Upper lobe of left lung (tissue), 6 donors: ENCODE results near the gene HSDL2. TPM values are rescaled to one million over a fixed set of nuclear protein-coding genes. Genes with fewer than 3 reads are reported as not detected.
"Not testable (repeated sequence)": the region's sequence is repeated elsewhere in the genome, so short reads cannot be mapped to it uniquely, and the experiment has no call there.

Experiments
- ATAC-seq, 2 donors: fragments of 200-7000 bp; cut with Tn5 transposase; one replicate each; pipeline ENCODE4 v1.9.1; 2022; ENCODE audit warnings: mild to moderate bottlenecking in 2 of 2, moderate library complexity in 2 of 2; ENCODE audit not compliant: low FRiP score in 2 of 2
- DNase-seq, 2 donors: peaks; one replicate each; pipeline ENCODE4 v3.0.0-alpha.2; 2019 to 2020
- H3K27ac ChIP-seq, 4 donors: fragments of 200-600 bp; sonication (generic); one replicate each; pipeline ENCODE4 v1.5.1; 2016 to 2019
- H3K27me3 ChIP-seq, 4 donors: fragments of 200-600 bp; sonication (generic); one replicate each; pipeline ENCODE4 v1.5.1; 2017 to 2019
- H3K36me3 ChIP-seq, 4 donors: fragments of 200-600 bp; sonication (generic); one replicate each; pipeline ENCODE4 v1.5.1; 2016 to 2019
- H3K4me1 ChIP-seq, 4 donors: fragments of 200-600 bp; sonication (generic); one replicate each; pipeline ENCODE4 v1.5.1; 2018 to 2019
- H3K4me3 ChIP-seq, 4 donors: fragments of 200-600 bp; sonication (generic); one replicate each; pipeline ENCODE4 v1.5.1; 2017 to 2019; ENCODE audit warnings: mild to moderate bottlenecking in 2 of 4, moderate library complexity in 1 of 4
- H3K9me3 ChIP-seq, 4 donors: fragments of 200-600 bp; sonication (generic); one replicate each; pipeline ENCODE4 v1.5.1; 2018 to 2019
- CTCF ChIP-seq, 6 experiments: fragments of 450-650 bp in 4 of 6; fragments of 200-600 bp in 2 of 6; sonication (generic) in 2 of 6; IDR thresholded peaks; one replicate each; pipeline ENCODE4 v1.5.1; 2016 to 2019; ENCODE audit warnings: antibody characterized with exemption in 6 of 6
- EP300 ChIP-seq, 4 donors: sonication (generic); formaldehyde crosslinking; IDR thresholded peaks; one replicate each; pipeline ENCODE4 v1.5.1; 2017; ENCODE audit warnings: antibody characterized with exemption in 4 of 4, control low read depth in 2 of 4
- POLR2A ChIP-seq, 4 donors: fragments of 450-650 bp; IDR thresholded peaks; one replicate each; pipeline ENCODE4 v1.5.1; 2016 to 2017; ENCODE audit warnings: antibody characterized with exemption in 4 of 4, mild to moderate bottlenecking in 2 of 4
- POLR2AphosphoS5 ChIP-seq, 2 donors: sonication (generic); formaldehyde crosslinking; IDR thresholded peaks; one replicate each; pipeline ENCODE4 v1.5.1; 2017; ENCODE audit warnings: antibody characterized with exemption in 2 of 2
- WGBS, 2 donors: methylation state at CpG; one replicate each; pipeline ENCODE4 v1.1.5; 2017 to 2018; 5-methylcytosine and 5-hydroxymethylcytosine counted together
- total RNA-seq, 6 donors: library from RNA; depleted of rRNA in 4 of 6; stranded (reverse); fragments of >200 nt in 4 of 6; gene quantifications; one replicate each; pipeline versions ENCODE4 v1.1.0 to v1.2.1, GENCODE V29; 2016 to 2021
- donor health status: DM: no; HTN: no; CAD: no; lungs with moderate emphysema.
- donor health status: DM: no; HTN: yes; CAD: no; lungs with severe emphysema.

Gene HSDL2
- total RNA-seq, 6 donors from 2014 or later = 25.1 to 92.6 (median 46.2) TPM

- ATAC-seq (no peak), DNase-seq (no peak)
- Histone ChIP-seq H3K4me3 (no peak overlapping the region), H3K27ac (no peak overlapping the region), H3K9me3 (no peaks in the 10 kb centered on the region), H3K27me3 (no peaks in the 10 kb centered on the region), H3K4me1 (peaks cover 0 to 18% (median 3%) of the 10 kb centered on the region in 4 donors), H3K36me3 (no peaks in the 10 kb centered on the region)
- no peak for TF ChIP-seq POLR2A (IDR thresholded peaks at IDR 0.05)
- no peak for TF ChIP-seq CTCF (IDR thresholded peaks at IDR 0.05)
- TF ChIP-seq POLR2AphosphoS5 (IDR thresholded peaks at IDR 0.05) = no peak
- TF ChIP-seq EP300 (IDR thresholded peaks at IDR 0.05) = no peak
- WGBS, 2 donors = 72 to 75% methylated on average over 2 of the region's 2 CpGs
Observed at GRCh38 chr9:112508377-112508776, 128.5 kb downstream of the HSDL2 start.

DNA sequence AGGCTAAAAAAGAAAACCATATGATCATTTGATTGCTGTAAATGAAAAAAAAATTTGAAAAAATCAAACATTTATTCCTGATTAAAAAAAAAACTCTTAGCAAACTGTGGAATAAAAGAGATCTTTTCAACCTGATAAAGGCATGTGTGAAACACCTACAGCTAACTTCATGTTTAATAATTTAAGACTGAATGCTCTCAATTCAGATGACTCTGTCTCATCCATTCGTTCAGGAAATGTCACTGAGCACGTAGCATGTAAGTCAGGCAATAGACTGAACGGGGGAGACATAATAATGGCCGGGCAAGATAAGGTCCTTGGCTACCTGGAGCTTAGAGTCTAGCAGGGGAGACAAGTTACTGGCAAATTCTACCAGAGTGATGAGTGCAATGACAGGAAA is 132.5 kb downstream of the HSDL2 start:
- H3K9me3 ChIP-seq, ATAC-seq: not testable (repeated sequence)

DNA sequence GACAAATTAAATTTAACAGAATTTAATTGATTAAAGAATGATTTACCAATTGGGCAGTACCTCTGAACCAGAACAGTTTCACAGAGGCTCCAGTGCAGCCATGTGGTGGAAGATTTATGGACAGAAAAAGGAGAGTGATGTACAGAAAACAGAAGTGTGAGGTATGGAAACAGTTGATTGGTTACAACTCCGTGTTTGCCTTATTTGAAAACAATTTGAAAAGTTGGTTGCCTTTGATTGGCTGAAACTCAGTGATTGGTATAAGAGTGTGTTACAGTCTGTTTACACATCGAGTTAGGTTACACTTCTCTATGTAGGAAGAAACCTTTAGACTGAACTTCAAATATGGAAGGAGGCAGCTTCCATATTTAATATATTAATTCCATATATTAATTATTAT is 136.9 kb downstream of the HSDL2 start:
- Histone ChIP-seq H3K27ac (no peak overlapping the region), H3K4me3 (no peak overlapping the region), H3K36me3 (no peaks in the 10 kb centered on the region), H3K9me3 (no peaks in the 10 kb centered on the region), H3K27me3 (no peaks in the 10 kb centered on the region), H3K4me1 (no peaks in the 10 kb centered on the region)
- DNase-seq (no peak), ATAC-seq (no peak)
- no peak for TF ChIP-seq EP300 (IDR thresholded peaks at IDR 0.05)
- TF ChIP-seq POLR2AphosphoS5 (IDR thresholded peaks at IDR 0.05) = no peak
- TF ChIP-seq CTCF (IDR thresholded peaks at IDR 0.05) = no peak
- no peak for TF ChIP-seq POLR2A (IDR thresholded peaks at IDR 0.05)
- 88 to 100% methylated on average over 2 of the region's 2 CpGs for WGBS, 2 donors

More for the DNA sequence above, 132.5 kb downstream of the HSDL2 start:
- DNase-seq, H3K36me3 ChIP-seq, H3K4me3 ChIP-seq, H3K27me3 ChIP-seq, H3K27ac ChIP-seq: not testable (repeated sequence)
- WGBS, 2 donors = 89 to 93% methylated on average over 4 of the region's 4 CpGs
- peaks cover 0 to 13% (median 1%) of the 10 kb centered on the region in 4 donors for H3K4me1 ChIP-seq

DNA sequence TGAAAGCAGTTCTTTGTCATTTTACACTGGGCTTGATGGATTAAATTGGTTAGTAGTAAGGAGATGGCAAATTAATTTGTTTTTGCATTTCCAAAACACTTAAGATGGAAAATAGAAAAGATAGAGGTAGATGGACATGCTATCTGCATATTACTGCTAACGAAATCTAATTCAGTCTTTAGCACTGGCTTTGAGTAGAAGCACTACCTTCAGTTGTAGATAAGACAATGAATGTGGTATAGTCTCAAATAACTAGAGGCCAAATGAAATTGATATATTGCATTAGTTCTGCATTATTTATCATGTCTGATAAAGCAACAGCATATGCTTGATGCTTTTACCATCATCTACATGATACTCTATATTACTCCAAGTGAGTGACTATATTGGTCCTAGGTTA is 140.2 kb downstream of the HSDL2 start:
- TF ChIP-seq POLR2A (IDR thresholded peaks at IDR 0.05) (no peak), CTCF (IDR thresholded peaks at IDR 0.05) (no peak), EP300 (IDR thresholded peaks at IDR 0.05) (no peak), POLR2AphosphoS5 (IDR thresholded peaks at IDR 0.05) (no peak)
- Histone ChIP-seq H3K27me3 (no peaks in the 10 kb centered on the region), H3K4me1 (no peaks in the 10 kb centered on the region), H3K27ac (no peak overlapping the region), H3K9me3 (no peaks in the 10 kb centered on the region), H3K4me3 (no peak overlapping the region), H3K36me3 (no peaks in the 10 kb centered on the region)
- 89 to 97% methylated on average over 1 of the region's 1 CpG for WGBS, 2 donors
- ATAC-seq (no peak), DNase-seq (no peak)

GRCh38 chr9:112520656-112521055 is 140.7 kb downstream of the HSDL2 start:
- H3K36me3 ChIP-seq = no peaks in the 10 kb centered on the region
- no peak for TF ChIP-seq POLR2AphosphoS5 (IDR thresholded peaks at IDR 0.05)
- TF ChIP-seq CTCF (IDR thresholded peaks at IDR 0.05) = no peak
- no peak for TF ChIP-seq EP300 (IDR thresholded peaks at IDR 0.05)
- TF ChIP-seq POLR2A (IDR thresholded peaks at IDR 0.05) = no peak
- WGBS, 2 donors = 57 to 58% methylated on average over 3 of the region's 3 CpGs
- no peaks in the 10 kb centered on the region for H3K4me1 ChIP-seq
- no peaks in the 10 kb centered on the region for H3K9me3 ChIP-seq
- DNase-seq = no peak
- no peaks in the 10 kb centered on the region for H3K27me3 ChIP-seq
- no peak overlapping the region for H3K4me3 ChIP-seq
- no peak for ATAC-seq
- no peak overlapping the region for H3K27ac ChIP-seq

Other genes starting within 250 kb of the HSDL2 start
- gene SUSD1, start 204.8 kb upstream of the HSDL2 start, total RNA-seq = 10 to 100 TPM; 15.5 to 29.5 (median 20.4) TPM
- gene PTBP3, start 46.5 kb upstream of the HSDL2 start, total RNA-seq = 10 to 100 TPM; 34.6 to 88.5 (median 74.4) TPM
- gene KIAA1958, start 106.7 kb downstream of the HSDL2 start, total RNA-seq = 10 to 100 TPM in 5 of 6 donors, 1 to 10 TPM in 1; 9.2 to 21.1 (median 14.2) TPM